GM19035 (cell line): ENCODE results near the gene CCT2.

Experiments used
- ATAC-seq: cut with Tn5 transposase; IDR thresholded peaks from one replicate; pipeline ENCODE4 v1.9.1; 2021; ENCODE audit not compliant: unreplicated experiment

Gene CCT2

GRCh38 chr12:69639400-69640016 lies 54.2 kb downstream of the CCT2 start:
- ATAC-seq, result peak; percentile 82

GRCh38 chr12:69641546-69641945 lies 56.3 kb downstream of the CCT2 start:
- no peak for ATAC-seq

GRCh38 chr12:69642531-69642930 lies 57.3 kb downstream of the CCT2 start:
- no peak for ATAC-seq

- ATAC-seq, result no peak
These were observed 59.3 kb downstream of the CCT2 start for GRCh38 chr12:69644511-69644910.

GRCh38 chr12:69645031-69645430 lies 59.8 kb downstream of the CCT2 start:
- no peak for ATAC-seq

GRCh38 chr12:69647178-69647577 lies 61.9 kb downstream of the CCT2 start:
- ATAC-seq, result no peak

- ATAC-seq, result no peak
These were observed 63.2 kb downstream of the CCT2 start for GRCh38 chr12:69648476-69648875.

GRCh38 chr12:69649529-69649928 lies 64.3 kb downstream of the CCT2 start:
- no peak for ATAC-seq
